Gastrocnemius medialis (tissue), 4 donors: ENCODE data around the gene GNG2. TPM values are rescaled to one million over a fixed set of nuclear protein-coding genes. Genes with fewer than 3 reads are reported as not detected.

Experiments used
- ATAC-seq, 2 donors: fragments of 150-250 bp; one replicate each; pipeline ENCODE4 v1.9.1; 2016
- DNase-seq, 2 donors: peaks; one replicate each; pipeline ENCODE4 v3.0.0-alpha.2; 2019
- H3K27ac ChIP-seq, 4 donors: fragments of 200-600 bp; sonication (generic); 1 replicate in 1 of 4; 2 replicates in 3 of 4; pipeline ENCODE4 v1.5.1; 2016 to 2018; ENCODE audit warnings: mild to moderate bottlenecking in 2 of 4, moderate library complexity in 1 of 4
- H3K27me3 ChIP-seq, 3 donors: fragments of 200-600 bp; sonication (generic) in 2 of 3; 1 replicate in 1 of 3; 2 replicates in 2 of 3; pipeline versions ENCODE4 v1.5.1 to v1.6.0; 2016 to 2019; ENCODE audit warnings: mild to moderate bottlenecking in 1 of 3, moderate library complexity in 1 of 3
- H3K36me3 ChIP-seq, 2 donors: fragments of 200-600 bp; sonication (generic) in 1 of 2; one replicate each; pipeline ENCODE4 v1.5.1; 2017 to 2018
- H3K4me1 ChIP-seq, 2 donors: fragments of 200-600 bp; sonication (generic) in 1 of 2; one replicate each; pipeline ENCODE4 v1.5.1; 2016 to 2017; ENCODE audit warnings: mild to moderate bottlenecking in 2 of 2
- H3K4me3 ChIP-seq, 4 donors: fragments of 200-600 bp; sonication (generic) in 3 of 4; 1 replicate in 1 of 4; 2 replicates in 3 of 4; pipeline ENCODE4 v1.5.1; 2016 to 2019; ENCODE audit warnings: mild to moderate bottlenecking in 2 of 4
- H3K9me3 ChIP-seq, 3 donors: fragments of 200-600 bp; sonication (generic) in 2 of 3; 1 replicate in 1 of 3; 2 replicates in 2 of 3; pipeline ENCODE4 v1.5.1; 2016 to 2019
- CTCF ChIP-seq, 5 experiments: fragments of 450-650 bp in 3 of 5; fragments of 200-600 bp in 2 of 5; sonication (generic) in 2 of 5; IDR thresholded peaks in 4 of 5; conservative IDR thresholded peaks in 1 of 5; 1 replicate in 4 of 5; 2 replicates in 1 of 5; pipeline ENCODE4 v1.5.1; 2016 to 2019; ENCODE audit warnings: antibody characterized with exemption in 5 of 5, mild to moderate bottlenecking in 3 of 5, moderate library complexity in 3 of 5
- POLR2A ChIP-seq, 2 donors: fragments of 450-650 bp; IDR thresholded peaks; one replicate each; pipeline ENCODE4 v1.6.1; 2017; ENCODE audit warnings: antibody characterized with exemption in 2 of 2, mild to moderate bottlenecking in 2 of 2, moderate library complexity in 2 of 2
- in situ Hi-C, 4 donors: fragments of 200-750 bp; cut with MboI; loops; one replicate each; pipeline versions ENCODE4 v1.15.0 to v1.8.0; 2017; ENCODE audit warnings: low sequenced_read_pairs in 4 of 4
- intact Hi-C: fragments of 100-400 bp; cut with DNase I; formaldehyde crosslinking; loops from one replicate; pipeline ENCODE4 v1.15.1; 2023; ENCODE audit warnings: low total_unique reads
- total RNA-seq, 4 donors: library from RNA; depleted of rRNA; stranded (reverse); fragments of >200 nt; gene quantifications; one replicate each; pipeline versions ENCODE4 v1.1.0 to v1.2.3, GENCODE V29; 2016

Gene GNG2
- total RNA-seq, 4 donors from 2014 or later = 0.41 to 4.9 (median 2.2) TPM

GRCh38 chr14:52008136-52008535, 147.7 kb downstream of the GNG2 start:
- Histone ChIP-seq H3K27me3 (no peaks in the 10 kb centered on the region), H3K27ac (no peak overlapping the region), H3K4me1 (peaks cover 0 to 12% of the 10 kb centered on the region in 2 donors), H3K9me3 (no peaks in the 10 kb centered on the region), H3K4me3 (no peak overlapping the region), H3K36me3 (peaks cover 0 to 89% of the 10 kb centered on the region in 2 donors)
- TF ChIP-seq POLR2A (IDR thresholded peaks at IDR 0.05) (no peak), CTCF (IDR thresholded peaks at IDR 0.05 in 4 of 5, conservative IDR thresholded peaks at IDR 0.05 in 1 of 5) (no peak)
- in situ Hi-C loops (no loop called here), intact Hi-C loops (no loop called here)
- no peak for DNase-seq
- no peak for ATAC-seq

- TF ChIP-seq CTCF (IDR thresholded peaks at IDR 0.05 in 4 of 5, conservative IDR thresholded peaks at IDR 0.05 in 1 of 5) = no peak
- Histone ChIP-seq H3K27ac (no peak overlapping the region), H3K27me3 (no peaks in the 10 kb centered on the region), H3K4me1 (peaks cover 0 to 23% of the 10 kb centered on the region in 2 donors), H3K36me3 (peaks cover 0 to 68% of the 10 kb centered on the region in 2 donors), H3K4me3 (no peak overlapping the region), H3K9me3 (no peaks in the 10 kb centered on the region)
- no peak for ATAC-seq
- in situ Hi-C loops (no loop called here), intact Hi-C loops (no loop called here)
- DNase-seq = no peak
These were observed 149.8 kb downstream of the GNG2 start for GRCh38 chr14:52010173-52010693.

- ATAC-seq (no peak), DNase-seq (no peak)
- Histone ChIP-seq H3K4me3 (no peak overlapping the region), H3K27me3 (no peaks in the 10 kb centered on the region), H3K27ac (no peak overlapping the region), H3K36me3 (peaks cover 0 to 56% of the 10 kb centered on the region in 2 donors), H3K4me1 (peaks cover 0 to 23% of the 10 kb centered on the region in 2 donors), H3K9me3 (no peaks in the 10 kb centered on the region)
- TF ChIP-seq CTCF (IDR thresholded peaks at IDR 0.05 in 4 of 5, conservative IDR thresholded peaks at IDR 0.05 in 1 of 5) (no peak), POLR2A (IDR thresholded peaks at IDR 0.05) (no peak)
- in situ Hi-C loops (no loop called here), intact Hi-C loops (no loop called here)
These were observed 151.1 kb downstream of the GNG2 start for GRCh38 chr14:52011523-52011922.

- TF ChIP-seq CTCF (IDR thresholded peaks at IDR 0.05 in 4 of 5, conservative IDR thresholded peaks at IDR 0.05 in 1 of 5) (no peak), POLR2A (IDR thresholded peaks at IDR 0.05) (no peak)
- Histone ChIP-seq H3K4me3 (no peak overlapping the region), H3K9me3 (no peaks in the 10 kb centered on the region), H3K36me3 (peaks cover 0 to 44% of the 10 kb centered on the region in 2 donors), H3K4me1 (peaks cover 0 to 23% of the 10 kb centered on the region in 2 donors), H3K27me3 (no peaks in the 10 kb centered on the region), H3K27ac (peak overlapping the region in 2 of 4 donors; percentile 22 to 55)
- intact Hi-C loops = no loop called here
- in situ Hi-C loops = no loop called here
- DNase-seq (peak; percentile 34 to 61), ATAC-seq (peak; percentile 54 to 86)
These were observed 152.2 kb downstream of the GNG2 start for GRCh38 chr14:52012635-52013034.
